ENCODE data around the gene SEMA4B.

GRCh38 chr15:90167121-90167520 lies 34.0 kb upstream of the SEMA4B start:
- TF ChIP-seq USF1 (IDR thresholded peaks at IDR 0.05; ENCODE audit: borderline replicate concordance, extremely low read length, insufficient read depth, low read depth, low read length) (no peak), SMC3 (IDR thresholded peaks at IDR 0.05; ENCODE audit: borderline replicate concordance, low read length) (no peak), BCL3 (IDR thresholded peaks at IDR 0.05; ENCODE audit: borderline replicate concordance, insufficient read depth, low read depth, low read length, poor library complexity, severe bottlenecking) (no peak), TCF7 (IDR thresholded peaks at IDR 0.05; ENCODE audit: borderline replicate concordance) (no peak)
